Endothelial cell of umbilical vein (primary cell): Measurements from ENCODE around the gene TMEM132E.

Experiments used
- EZH2 ChIP-seq: IDR thresholded peaks from 2 replicates; pipeline ENCODE4 v1.6.1; 2012; ENCODE audit warnings: borderline replicate concordance, low read depth, mild to moderate bottlenecking, moderate library complexity, low read length, inconsistent platforms; ENCODE audit not compliant: severe bottlenecking
- GATA2 ChIP-seq: IDR thresholded peaks from 2 replicates; pipeline ENCODE4 v1.7.0; 2011; ENCODE audit warnings: low read depth, mild to moderate bottlenecking, moderate library complexity, mixed read lengths, low read length; ENCODE audit not compliant: insufficient read length, insufficient read depth
- JUN ChIP-seq: IDR thresholded peaks from 2 replicates; pipeline ENCODE4 v1.6.1; 2011; ENCODE audit warnings: borderline replicate concordance, low read depth; ENCODE audit not compliant: insufficient read length, insufficient read depth
- MYC ChIP-seq: IDR thresholded peaks from one replicate; pipeline ENCODE4 v1.6.1; 2011; ENCODE audit warnings: mild to moderate bottlenecking, low read depth, low read length
- POLR2A ChIP-seq: IDR thresholded peaks from 2 replicates; pipeline ENCODE4 v1.6.1; 2012; ENCODE audit warnings: low read depth, mild to moderate bottlenecking, control low read depth, low read length
- POLR2AphosphoS5 ChIP-seq: IDR thresholded peaks from 2 replicates; pipeline ENCODE4 v1.6.1; 2012; ENCODE audit warnings: low read depth, mild to moderate bottlenecking, control low read depth, low read length, moderate library complexity; ENCODE audit not compliant: insufficient read depth
- TF ChIP-seq, protein P1 (sequence below), 2 donors: IDR thresholded peaks; 1 replicate in 1 of 2; 2 replicates in 1 of 2; pipeline ENCODE4 v1.5.1; 2011; ENCODE audit warnings: low read length in 2 of 2, mild to moderate bottlenecking in 2 of 2, moderate library complexity in 2 of 2, control low read depth in 1 of 2, inconsistent platforms in 1 of 2, low read depth in 1 of 2; ENCODE audit not compliant: insufficient read depth in 1 of 2; ENCODE audit errors: extremely low read depth in 1 of 2
- TF ChIP-seq, protein P2 (sequence below): IDR thresholded peaks from 2 replicates; pipeline ENCODE4 v1.6.1; 2011; ENCODE audit not compliant: insufficient read depth, insufficient read length

DNA sequence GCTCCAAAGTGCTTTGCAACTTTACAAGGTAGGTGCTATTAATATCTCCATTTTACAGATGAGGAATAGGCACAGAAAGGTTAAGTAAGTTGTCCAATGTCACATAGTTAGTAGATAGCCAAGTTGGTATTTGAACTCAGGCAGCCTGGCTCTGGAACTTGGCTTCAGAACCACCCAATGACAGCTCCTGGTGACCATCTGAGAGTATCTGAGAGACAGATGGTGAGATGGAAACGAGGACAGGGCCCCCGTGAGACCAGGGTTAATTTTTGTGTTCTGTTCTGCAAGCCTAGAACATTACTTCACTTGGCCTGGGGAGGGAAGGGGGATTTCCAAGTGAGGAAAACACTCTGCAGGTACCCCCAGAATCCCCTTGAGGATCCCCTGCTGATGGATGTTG, 9.8 kb upstream of the TMEM132E start:
- TF ChIP-seq POLR2A (no peak), EZH2 (no peak), MYC (no peak), POLR2AphosphoS5 (no peak), JUN (no peak), GATA2 (no peak)
- TF ChIP-seq, protein P1, sequence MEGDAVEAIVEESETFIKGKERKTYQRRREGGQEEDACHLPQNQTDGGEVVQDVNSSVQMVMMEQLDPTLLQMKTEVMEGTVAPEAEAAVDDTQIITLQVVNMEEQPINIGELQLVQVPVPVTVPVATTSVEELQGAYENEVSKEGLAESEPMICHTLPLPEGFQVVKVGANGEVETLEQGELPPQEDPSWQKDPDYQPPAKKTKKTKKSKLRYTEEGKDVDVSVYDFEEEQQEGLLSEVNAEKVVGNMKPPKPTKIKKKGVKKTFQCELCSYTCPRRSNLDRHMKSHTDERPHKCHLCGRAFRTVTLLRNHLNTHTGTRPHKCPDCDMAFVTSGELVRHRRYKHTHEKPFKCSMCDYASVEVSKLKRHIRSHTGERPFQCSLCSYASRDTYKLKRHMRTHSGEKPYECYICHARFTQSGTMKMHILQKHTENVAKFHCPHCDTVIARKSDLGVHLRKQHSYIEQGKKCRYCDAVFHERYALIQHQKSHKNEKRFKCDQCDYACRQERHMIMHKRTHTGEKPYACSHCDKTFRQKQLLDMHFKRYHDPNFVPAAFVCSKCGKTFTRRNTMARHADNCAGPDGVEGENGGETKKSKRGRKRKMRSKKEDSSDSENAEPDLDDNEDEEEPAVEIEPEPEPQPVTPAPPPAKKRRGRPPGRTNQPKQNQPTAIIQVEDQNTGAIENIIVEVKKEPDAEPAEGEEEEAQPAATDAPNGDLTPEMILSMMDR (IDR thresholded peaks at IDR 0.05; ENCODE audit: extremely low read depth in 1 of 2, insufficient read depth in 1 of 2, low read depth in 1 of 2, low read length in 2 of 2): no peak
- TF ChIP-seq, protein P2, sequence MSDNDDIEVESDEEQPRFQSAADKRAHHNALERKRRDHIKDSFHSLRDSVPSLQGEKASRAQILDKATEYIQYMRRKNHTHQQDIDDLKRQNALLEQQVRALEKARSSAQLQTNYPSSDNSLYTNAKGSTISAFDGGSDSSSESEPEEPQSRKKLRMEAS: no peak
